HG02884 (cell line): ENCODE data around the gene USP15.
A peak's percentile ranks its signal among the peaks of the same experiment; 100 is the strongest.
"Not testable (repeated sequence)": the region's sequence is repeated elsewhere in the genome, so short reads cannot be mapped to it uniquely, and the experiment has no call there.

Source experiments
- ATAC-seq: cut with Tn5 transposase; IDR thresholded peaks from one replicate; pipeline ENCODE4 v1.9.1; 2021; ENCODE audit warnings: mild to moderate bottlenecking, moderate library complexity; ENCODE audit not compliant: unreplicated experiment

Gene USP15

DNA sequence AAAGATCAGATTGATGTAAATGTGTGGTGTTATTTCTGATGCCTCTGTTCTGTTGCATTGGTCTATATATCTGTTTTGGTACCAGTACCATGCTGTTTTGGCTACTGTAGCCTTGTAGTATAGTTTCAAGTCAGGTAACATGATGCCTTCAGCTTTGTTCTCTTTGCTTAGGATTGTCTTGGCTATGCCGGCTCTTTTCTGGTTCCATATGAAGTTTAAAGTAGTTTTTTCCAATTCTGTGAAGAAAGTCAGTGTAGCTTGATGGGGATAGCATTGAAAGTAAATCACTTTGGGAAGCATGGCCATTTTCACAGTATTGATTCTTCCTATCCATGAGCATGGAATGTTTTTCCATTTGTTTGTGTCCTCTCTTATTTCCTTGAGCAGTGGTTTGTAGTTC lies 105.6 kb downstream of the USP15 start:
- not testable (repeated sequence) for ATAC-seq

DNA sequence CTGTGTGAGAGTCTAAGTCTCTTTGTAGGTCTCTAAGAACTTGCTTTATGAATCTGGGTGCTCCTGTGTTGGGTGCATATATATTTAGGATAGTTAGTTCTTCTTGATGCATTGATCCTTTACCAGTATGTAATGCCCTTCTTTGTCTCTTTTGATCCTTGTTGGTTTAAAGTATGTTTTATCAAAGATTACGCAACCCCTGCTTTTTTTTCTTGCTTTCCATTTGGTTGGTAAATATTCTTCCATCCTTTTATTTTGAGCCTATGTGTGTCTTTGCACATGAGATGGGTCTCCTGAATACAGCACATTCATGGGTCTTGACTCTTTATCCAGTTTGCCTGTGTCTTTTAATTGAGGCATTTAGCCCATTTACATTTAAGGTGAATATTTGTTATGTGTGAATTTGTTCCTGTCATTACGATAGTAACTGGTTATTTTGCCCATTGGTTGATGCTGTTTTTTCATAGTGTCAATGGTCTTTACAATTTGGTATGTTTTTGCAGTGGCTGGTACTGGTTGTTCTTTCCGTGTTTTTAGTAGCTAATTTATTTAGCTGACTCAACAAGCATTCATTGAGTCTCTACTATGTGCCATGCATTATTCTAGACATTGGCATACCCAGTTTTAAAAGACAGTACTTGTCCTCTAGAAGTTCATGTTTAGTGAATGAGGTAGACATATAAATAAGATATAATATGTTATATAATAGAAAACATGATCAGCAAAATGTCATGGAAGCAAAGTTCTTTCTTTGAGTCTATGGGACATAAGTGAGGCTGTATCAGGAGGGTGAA lies 108.4 kb downstream of the USP15 start:
- ATAC-seq: not testable (repeated sequence)

DNA sequence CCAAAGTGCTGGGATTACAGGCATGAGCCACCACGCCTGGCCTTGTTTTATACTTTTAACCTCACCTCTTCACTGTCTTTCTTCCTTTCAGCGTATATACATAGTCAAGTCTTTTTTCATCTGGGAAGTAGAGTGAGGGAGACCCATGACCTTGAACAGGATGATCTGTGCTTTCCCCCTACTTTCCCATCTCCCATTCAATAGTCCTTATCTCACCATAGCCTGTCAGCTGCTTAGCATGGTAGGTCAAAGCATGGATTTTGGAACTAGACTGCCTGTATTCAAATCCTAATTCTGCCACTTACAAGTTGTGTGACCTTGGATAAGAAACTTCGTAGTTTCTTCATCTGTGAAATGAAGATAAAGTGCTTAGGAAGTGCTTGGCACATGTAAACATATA lies 110.0 kb downstream of the USP15 start:
- no peak for ATAC-seq

DNA sequence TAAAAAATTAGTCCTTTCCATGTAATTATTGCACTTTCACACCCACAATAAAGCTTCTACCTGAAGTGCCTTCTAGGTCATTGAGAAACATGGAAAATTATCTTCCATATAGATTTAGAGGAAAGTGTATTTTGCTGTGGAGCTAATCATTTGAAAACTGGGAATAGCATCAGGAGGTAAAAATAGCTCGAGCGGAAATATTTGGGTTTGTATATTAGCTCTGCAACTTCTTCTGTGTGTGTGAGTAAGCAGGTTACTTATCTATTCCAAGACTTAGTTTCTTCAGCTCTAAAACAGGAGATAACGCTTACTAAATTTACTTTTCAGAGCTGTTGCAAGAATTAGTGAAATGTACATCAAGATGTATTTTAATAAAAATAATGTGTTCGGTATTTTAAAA lies 111.5 kb downstream of the USP15 start:
- ATAC-seq: no peak

DNA sequence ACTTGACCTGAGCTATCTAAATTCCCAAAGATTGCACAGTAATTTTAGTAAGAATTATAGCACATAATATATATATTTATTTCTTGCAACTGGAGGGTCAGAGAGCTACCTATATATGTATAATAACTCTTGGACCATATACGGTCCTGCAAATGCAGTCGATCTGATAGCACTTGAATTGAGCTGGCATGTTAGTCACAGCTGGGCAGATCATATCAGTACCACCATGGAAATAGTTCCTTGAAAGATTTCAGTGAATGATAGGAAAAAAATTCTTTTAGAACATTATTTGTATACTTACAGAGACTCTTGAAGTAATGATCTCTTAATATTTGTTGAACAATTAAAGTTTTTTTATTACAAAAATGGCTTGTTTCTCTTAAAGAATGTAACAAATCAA lies 111.9 kb downstream of the USP15 start:
- no peak for ATAC-seq

DNA sequence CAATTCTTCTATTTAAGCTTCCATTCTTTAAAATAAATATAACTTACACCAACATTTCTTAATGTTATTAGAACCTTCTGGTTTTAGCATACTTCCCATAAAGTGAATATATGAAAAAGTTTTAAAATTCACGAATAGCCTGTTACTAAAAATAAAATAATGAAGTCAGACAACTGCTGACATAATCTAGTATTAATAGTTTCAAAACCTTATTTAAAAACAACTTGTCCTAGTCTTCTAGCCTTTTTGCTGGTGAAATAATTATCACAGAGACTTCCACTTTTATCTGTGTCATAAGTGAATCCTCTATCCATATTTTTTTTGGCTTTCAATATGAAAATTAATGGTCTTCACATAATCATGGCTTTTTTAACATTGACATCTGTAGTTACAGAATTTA lies 112.6 kb downstream of the USP15 start:
- no peak for ATAC-seq

DNA sequence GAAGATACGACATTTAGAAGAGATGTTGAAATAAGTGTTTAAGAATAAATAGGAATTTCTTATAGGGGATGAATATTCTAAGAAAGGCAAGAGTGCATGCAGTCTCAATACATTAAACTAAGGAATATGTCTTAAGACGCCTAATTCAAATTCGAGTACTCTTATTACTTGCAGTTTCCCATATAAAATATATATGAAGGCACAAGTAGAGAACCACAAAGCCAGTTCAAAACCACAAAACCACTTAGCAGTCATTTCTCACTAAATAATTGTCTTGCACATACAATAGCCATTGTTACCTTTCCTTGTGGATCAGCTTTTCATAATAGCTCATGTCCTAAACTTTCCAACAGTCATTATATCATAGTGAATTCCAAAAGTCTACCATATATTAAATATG lies 115.4 kb downstream of the USP15 start:
- no peak for ATAC-seq

DNA sequence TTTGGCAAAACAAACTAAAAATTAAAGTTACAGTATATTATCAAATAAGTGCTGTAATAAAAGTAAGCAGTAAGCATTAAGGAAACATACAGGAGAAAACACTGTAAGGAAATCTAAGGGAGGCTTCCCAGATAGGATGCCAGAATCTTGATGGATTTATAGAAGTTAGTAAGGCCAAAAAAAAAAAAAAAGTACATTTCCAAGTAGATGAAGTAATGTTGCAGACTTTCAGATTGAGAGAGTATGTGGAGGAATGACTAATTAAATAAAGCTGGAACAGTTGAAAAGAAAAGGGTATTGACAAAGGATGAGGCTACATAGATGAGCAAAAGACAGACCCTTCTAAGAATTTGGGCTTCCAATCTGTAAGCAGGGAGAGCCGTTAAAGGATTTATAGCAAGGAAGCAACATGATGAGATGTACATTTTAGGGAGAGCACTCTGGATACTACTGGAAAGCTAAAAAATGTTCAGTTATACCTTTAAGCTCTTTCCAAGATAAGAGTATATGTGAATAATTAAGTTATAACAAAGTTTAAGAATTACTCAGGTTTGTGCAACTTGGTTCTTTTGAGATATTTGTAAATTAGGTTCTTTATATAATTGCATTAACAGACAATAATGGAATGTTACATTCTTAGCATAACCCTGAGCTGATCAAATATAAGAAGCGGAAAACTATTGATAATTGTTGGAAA lies 119.0 kb downstream of the USP15 start:
- ATAC-seq: no peak

DNA sequence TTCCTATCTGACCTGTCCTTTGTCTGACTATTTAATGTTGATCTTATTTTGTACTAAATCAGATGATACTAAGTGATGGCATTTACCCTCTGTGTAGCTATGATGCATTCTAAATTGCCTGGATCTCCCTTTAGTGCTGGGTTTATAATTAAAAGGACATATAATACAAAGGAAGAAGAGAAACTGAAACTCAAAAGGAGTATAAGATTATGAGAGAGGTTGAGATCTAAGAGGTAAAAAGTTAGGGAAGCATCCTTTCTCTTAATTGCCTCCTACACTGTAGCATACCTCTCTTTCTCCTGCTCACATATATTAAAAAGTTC lies 119.5 kb downstream of the USP15 start:
- no peak for ATAC-seq

DNA sequence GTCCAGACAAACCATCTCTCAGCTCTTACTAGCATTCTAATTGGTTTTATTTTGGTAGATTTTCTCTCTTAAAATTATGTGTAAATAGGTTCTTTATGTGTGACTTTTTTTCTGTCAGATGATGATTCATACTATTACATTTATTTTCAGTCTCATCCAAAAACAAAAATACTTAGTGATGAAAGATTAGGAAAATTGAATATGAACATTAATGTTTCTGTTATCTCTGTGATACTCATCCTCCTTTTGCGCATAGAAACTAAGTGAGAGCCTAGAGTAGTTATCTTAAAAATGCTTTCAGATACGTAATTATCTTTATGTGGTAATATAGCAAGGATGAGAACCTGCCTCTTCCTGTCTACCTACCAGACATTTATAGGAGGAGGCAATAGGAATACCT lies 122.3 kb downstream of the USP15 start:
- no peak for ATAC-seq

DNA sequence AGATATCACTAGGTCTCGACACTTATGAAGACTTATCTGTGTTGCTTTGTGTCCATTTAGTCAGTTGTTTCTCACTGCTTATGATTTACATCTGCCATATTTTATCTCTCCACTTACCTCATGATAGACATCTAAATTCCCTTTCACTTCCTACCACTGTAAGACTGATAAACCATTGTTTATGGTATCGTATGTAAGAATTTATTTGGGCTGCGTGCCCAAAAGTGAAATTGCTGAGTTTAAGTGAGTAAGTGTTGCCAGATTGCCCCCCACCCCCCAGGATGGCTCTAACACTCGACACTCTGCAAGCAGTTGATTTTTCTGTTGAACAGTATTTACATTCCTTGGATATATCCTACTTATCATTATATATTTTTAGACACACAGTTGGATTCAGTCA lies 136.5 kb downstream of the USP15 start:
- no peak for ATAC-seq

DNA sequence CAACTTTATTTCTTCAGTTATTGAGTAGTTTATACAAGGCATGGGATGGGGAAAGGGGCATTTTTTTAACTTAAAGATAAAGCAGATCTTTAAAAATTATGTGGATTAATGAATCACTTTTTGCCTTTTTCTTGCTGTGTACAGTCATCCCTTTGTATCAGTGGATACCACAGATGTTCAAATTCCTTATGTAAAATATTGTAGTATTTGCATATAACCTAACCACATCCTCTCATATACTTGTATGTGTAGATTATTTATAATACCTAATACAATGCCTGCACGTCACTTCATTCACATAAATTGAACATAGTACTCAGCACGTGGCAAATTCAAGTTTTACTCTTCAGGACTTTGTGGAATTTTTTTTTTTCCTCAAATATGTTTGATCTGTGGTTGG lies 139.9 kb downstream of the USP15 start:
- ATAC-seq: no peak

DNA sequence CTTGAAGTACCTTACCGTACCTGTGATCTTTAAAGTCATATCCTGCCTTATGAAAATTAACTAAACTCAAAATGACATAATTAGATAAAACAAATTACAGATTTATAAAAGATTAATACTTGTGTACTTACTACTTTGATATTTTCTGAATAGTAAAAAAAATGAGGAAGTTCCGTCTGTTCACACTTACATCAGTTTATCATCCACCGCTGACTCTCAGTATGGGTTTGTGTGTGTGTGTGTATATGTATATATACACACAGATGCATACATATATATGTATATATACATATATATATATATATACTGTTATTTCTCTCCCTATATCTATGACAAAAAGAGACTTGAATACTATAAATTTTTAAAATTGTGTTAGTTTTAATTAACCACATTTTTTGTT lies 141.4 kb downstream of the USP15 start:
- ATAC-seq: no peak

DNA sequence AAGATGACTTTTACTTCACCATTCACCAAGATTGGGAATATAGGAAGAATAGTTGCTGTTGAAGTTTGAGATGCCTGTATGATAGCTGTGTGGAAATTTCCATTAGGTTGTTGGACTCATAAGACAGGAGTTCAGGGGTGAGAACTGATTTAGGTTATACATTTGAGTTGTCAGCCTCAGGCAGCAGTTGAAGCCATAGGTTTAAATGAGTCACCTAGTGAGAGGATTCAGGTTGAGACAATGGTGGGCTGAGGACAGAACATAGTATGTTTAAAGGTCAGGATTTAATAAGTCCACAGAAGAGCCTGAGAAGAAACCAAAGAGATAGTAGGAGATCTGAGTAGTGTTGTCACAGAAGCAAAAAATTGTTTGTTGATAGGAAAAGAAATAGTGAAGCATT lies 142.8 kb downstream of the USP15 start:
- no peak for ATAC-seq

DNA sequence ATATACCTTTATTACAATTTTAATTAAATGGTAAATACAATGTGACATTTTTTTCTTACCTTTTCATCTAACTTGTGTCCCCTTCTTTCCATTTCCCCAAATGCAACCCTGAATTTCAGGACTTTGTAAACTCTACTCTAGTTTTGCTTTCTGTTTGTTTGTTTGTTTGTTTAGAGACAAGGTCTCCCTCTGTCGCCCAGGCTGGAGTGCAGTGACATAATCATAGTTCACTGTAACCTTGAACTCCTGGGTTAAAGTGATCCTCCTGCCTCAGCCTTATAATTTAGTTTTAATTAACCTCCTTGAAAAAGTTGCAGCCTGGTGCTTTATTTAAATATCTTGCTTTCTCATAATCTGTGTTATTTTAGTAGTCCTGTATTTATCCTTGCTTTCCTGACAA lies 147.4 kb downstream of the USP15 start:
- no peak for ATAC-seq

DNA sequence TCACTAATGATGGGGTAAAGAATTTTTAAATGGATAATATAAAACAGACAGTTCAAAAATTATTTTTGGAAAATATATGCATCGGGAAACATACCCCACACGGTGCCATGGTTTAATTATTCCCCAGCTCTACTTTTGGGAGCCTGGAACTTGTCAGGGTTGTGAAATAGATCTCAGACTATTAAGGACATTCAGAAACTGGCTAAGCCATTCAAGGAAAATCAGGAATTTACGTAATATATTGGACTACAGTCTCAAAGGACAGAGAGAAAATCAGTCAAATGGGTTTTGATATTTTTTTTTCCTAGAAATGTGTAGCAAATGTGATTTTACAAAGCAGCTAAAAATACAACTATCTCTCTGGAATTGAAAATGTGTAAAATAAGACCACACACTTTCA lies 148.9 kb downstream of the USP15 start:
- ATAC-seq: no peak

DNA sequence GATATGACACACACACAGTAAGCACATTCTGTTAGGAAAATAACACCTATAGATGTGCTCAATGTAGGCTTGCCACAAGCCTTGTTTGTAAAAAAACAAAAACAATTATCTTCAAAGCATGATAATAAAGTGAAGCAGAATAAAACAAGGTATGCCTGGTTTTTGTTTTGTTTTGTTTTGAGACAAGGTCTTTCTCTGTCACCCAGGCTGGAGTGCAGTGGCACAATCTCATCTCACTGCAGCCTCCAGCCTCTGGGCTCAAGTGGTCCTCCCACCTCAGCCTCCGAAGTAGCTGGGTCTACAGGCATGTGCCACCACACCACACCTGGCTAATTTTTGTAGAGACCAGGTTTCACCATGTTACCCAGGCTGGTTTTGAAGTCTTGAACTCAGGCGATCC lies 154.0 kb downstream of the USP15 start:
- ATAC-seq: no peak

DNA sequence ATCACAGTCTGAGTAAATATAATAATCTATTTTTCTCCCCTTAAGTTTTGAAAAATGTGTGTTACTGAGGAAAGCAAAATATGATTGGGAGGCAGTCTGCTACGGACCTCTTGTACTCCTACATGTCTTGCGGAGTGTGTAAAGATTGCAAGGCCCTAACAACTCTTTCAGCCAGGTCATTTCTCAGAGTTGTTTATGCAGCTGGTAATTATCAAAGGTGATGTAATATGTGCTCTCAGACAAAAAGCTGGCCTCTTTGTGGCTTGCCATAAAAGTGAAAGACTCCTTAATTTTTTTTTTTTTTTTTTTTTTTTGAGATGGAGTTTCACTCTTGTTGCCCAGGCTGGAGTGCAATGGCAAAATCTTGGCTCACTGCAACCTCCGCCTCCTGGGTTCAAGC lies 165.9 kb downstream of the USP15 start:
- ATAC-seq: no peak

DNA sequence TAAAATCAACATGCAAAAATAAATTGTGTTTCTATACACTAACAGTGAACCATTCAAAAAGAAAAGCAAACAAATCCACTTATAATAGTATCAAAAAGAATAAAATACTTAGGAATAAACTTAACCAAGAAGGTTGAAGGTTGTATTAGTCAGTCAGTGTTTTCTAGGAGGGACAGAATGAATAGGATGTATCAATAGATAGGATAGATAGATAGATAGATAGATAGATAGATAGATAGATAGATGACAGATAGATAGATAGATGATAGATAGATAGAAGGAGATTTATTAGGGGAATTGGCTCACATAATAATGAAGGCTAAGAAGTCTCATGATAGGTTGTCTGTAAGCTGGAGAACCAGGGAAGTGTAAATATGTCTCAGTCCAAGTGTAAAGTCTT lies 169.3 kb downstream of the USP15 start:
- no peak for ATAC-seq

DNA sequence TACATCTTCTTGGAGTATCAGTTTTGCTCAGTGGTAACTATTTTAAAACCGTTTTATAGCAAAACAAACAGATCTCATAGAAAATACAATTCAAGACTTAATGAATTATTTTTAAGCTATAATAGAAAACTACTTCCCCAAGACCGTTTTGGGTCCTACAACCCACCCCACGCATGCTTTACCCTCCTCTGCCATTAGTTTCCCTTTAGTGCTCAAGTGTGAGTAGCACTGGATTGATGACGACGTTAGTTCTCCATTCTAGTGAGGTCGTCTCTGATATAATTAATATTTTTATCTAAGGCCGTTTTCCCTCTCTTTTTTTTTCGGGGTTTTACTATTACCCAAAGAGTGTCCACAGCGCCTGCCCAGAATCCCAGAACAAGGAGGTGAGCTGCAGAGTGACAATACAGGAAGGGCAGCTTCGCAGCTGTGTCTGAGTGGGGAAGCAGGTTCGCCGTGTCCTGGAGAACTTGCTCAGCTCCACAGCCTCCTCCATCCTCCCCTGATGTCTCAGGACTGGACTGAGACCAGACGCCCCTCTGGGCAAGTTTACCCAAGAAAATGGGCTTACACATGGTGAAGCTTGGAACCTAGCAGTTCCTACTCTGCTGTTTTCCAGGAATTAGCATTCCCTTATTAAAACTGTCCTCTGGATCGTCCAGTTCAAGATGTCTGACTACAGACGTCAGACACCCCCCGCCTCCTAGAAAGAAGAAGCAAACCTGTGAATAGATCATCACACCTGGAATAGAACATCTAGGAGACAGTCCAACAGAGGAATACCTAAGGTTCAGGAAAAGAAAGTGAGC lies 174.5 kb downstream of the USP15 start:
- no peak for ATAC-seq

DNA sequence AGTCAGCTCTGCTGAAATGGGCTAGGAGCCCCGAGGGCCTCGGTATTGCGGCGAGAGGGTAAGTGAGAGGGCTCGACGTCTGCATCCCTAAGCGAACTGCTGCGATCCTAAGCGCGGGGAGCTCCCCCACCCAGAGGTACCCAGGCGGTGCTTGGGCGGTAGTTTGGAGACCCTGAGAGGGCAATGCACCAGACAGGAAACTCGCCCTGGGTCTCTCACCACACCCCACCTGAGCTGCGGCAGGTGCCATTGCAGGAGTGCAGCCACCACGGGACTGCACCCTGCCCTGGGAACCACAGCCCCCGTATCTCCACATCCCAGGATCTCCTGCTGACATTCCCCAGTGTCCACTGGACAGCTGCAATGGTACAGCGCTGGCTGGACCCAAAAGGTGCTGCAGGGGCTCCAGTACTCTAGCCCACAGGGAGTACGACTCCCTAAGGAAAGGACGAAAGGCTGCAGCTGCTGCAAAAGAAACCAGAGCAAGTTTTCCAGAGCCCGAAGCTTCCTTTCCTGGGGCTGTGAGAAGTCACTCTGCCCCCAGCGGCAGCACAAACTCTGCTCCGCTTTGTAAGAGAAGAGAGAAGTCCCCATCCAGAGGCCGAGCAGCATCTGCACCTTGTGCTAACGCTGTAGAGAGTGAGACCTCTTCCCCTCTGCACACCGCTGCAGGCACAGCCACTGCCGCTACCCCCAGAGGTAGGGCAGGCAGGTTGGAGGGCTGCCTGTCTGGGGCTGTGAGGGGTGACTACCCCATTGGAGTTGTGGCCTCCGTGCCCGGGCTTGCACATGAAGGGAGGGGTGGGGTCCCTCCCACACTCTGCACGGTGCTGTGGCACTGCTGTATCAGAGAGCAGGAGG lies 175.3 kb downstream of the USP15 start:
- ATAC-seq: peak; percentile 84
